Dermis blood vessel endothelial cell (primary cell): ENCODE measurements around the gene EXOSC5. TPM values are rescaled to one million over a fixed set of nuclear protein-coding genes. Genes with fewer than 3 reads are reported as not detected.

Experiments used
- DNase-seq: peaks from one replicate; pipeline ENCODE4 v3.0.0; 2010
- total RNA-seq: library from RNA; depleted of rRNA; stranded (reverse); fragments of >200 nt; gene quantifications from 2 replicates; pipeline ENCODE4 v1.2.3, GENCODE V29; 2014

The EXOSC5 gene
- total RNA-seq, 1 donor from 2014 or later, result 11.9 TPM

GRCh38 chr19:41341669-41342490, 55.3 kb downstream of the EXOSC5 start:
- DNase-seq, result no peak

DNA sequence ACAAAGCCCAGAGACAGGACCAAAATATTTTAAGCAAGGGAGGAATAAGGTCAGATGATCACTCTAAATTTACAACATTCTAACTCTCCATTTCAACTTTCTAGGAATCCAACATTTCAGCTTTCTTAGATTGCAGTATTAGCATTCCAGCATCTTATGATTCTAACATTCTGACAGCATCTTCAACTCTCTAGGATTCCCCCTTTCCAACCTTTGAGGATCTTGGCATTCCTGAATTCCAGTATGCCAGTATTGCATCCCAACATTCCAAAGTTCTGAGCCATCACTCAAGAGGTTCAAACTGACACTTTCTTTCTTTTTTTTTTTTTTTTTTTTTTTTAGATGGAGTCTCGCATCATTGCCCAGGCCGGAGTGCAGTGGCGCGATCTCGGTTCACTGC, 57.2 kb downstream of the EXOSC5 start:
- DNase-seq, result no peak

Other genes with a start within 250 kb of the EXOSC5 start
- gene CYP2S1, start 204.1 kb downstream of the EXOSC5 start, total RNA-seq, result 0.68 and 0.88 TPM in 2 replicates
- gene AXL, start 178.1 kb downstream of the EXOSC5 start, total RNA-seq, result 11.2 and 90.9 TPM in 2 replicates
- gene HNRNPUL1, start 133.0 kb downstream of the EXOSC5 start, total RNA-seq, result 63.3 and 171 TPM in 2 replicates
- 7.5 and 13.2 TPM in 2 replicates for gene CCDC97, start 87.2 kb downstream of the EXOSC5 start, total RNA-seq
- gene TGFB1, start 43.4 kb downstream of the EXOSC5 start, total RNA-seq, result 19.4 and 74.5 TPM in 2 replicates
- gene B9D2, start 33.2 kb downstream of the EXOSC5 start, total RNA-seq, result 6.8 and 7.9 TPM in 2 replicates
- 4.7 and 9.2 TPM in 2 replicates for gene TMEM91, start 20.8 kb downstream of the EXOSC5 start, total RNA-seq
- 36.9 and 69.8 TPM in 2 replicates for gene BCKDHA, start 459 bp upstream of the EXOSC5 start, total RNA-seq
- 1.8 and 2.6 TPM in 2 replicates for gene B3GNT8, start 30.0 kb upstream of the EXOSC5 start, total RNA-seq
- gene DMAC2, start 42.6 kb upstream of the EXOSC5 start, total RNA-seq, result 55.0 and 77.7 TPM in 2 replicates
- not detected in 2 replicates for gene ERICH4, start 45.8 kb upstream of the EXOSC5 start, total RNA-seq
- gene CEACAM21, start 178.8 kb upstream of the EXOSC5 start, total RNA-seq, result 3.2 and 9.4 TPM in 2 replicates
- gene CEACAM4, start 229.7 kb upstream of the EXOSC5 start, total RNA-seq, result not detected in 2 replicates